ENCODE results near the gene MRPL39.

Gene MRPL39

GRCh38 chr21:25614441-25614840 is 7.2 kb upstream of the MRPL39 start:
- no peak for DNase-seq (ENCODE audit: low read depth in 2 of 2)

- peak; percentile 37 to 55 for DNase-seq (ENCODE audit: low read depth in 2 of 2)
These were observed 910 bp upstream of the MRPL39 start for GRCh38 chr21:25608044-25608737.

GRCh38 chr21:25589887-25590286 is 17.4 kb downstream of the MRPL39 start:
- DNase-seq (ENCODE audit: low read depth in 2 of 2) = no peak

DNA sequence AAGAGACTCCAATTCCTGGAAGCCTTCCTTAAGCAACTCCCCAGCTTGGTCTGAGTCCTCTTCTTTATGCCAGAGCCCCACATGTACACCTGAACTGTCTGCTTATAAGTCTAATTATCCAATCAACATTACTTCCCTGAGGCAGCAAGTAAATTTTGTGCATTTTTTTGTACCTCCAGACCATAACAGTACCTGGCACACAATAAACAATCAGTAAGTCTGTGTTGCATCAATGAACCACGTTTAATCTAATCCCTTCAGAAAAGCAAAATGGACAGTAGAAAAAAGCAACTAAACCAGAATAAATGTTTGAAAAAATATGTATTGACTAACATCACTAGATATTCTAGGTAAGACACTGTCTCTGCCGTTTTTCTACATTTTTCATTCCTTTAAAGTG is 20.5 kb downstream of the MRPL39 start:
- no peak for DNase-seq (ENCODE audit: low read depth in 2 of 2)

DNA sequence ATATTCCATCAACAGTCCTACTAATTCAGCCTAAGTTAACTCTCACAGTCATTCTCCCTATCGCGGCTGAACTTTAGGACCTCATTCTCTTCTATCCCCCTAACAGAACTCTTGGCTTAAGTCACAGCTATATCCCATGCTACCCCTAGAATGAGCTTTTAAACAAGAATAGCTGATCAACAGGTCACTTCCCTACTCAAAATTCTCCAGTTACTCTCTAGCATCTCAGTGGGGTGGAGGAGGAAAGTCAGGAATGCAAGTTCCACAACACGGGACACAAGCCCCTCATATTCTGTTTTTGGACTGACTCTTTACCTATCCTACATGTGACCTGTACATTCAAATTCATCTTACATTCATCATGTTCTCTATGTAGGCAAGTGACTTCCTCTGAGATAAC is 21.0 kb downstream of the MRPL39 start:
- no peak for DNase-seq (ENCODE audit: low read depth in 2 of 2)

DNA sequence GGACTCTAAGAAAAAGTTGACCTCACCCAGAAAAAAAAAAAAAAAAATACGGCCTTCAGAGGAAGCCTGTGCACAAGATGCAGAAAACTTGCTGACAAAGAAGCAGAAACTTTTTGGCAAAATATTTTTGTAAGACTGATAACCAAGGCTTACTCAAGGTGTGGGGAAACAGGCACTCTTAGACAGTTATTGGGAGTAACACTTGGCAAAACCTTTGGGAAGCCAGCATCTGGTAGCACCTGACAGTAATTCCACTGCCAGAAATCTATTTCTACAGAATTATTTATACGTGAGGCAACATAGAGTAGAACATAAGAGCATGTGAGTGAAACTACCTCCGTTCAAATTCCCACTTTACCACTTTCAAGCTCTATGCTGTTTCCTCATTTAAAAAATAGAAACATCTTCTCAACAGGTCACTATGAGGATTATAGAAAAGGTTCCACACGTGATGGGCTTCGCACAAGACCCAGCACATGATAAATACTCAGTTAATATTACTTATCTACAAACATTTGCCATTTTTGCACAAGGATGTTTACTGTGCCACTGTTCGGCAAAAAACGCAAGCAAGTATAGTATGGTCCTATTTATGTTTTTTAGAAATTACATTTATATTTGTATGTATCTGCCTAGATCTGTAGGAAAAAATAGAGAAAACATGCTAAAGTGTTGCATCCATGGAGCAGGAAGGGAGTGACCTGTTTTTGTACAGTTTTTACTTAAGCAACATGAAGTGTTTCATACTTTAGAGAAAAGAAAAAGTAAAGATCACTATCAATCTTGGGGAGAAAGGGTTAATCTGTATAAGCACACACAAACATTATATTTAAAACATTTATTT is 22.2 kb downstream of the MRPL39 start:
- DNase-seq (ENCODE audit: low read depth in 2 of 2) = no peak

GRCh38 chr21:25583370-25584130 is 23.7 kb downstream of the MRPL39 start:
- DNase-seq (ENCODE audit: low read depth in 2 of 2) = no peak

DNA sequence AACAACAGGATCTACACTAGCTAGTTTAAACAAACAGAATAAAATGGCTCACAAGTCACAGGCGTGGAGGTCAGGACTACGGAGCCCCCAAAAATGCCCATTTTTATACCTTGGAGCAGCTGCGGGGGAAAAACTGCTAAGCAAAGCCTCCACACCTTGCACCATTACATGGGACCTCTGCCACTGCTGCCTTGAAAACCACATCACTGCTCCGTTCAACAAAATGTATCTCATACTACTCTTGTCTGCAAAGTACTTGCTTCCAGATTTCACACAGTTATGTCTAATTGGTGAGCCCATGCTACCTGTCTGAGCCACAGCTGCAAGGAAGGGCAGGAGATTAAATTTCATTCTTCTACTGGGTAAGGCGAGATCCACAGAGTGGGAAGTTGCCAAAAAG is 24.4 kb downstream of the MRPL39 start:
- DNase-seq (ENCODE audit: low read depth in 2 of 2) = no peak

- no peak for DNase-seq (ENCODE audit: low read depth in 2 of 2)
These were observed 25.0 kb downstream of the MRPL39 start for GRCh38 chr21:25582164-25582790.

GRCh38 chr21:25581582-25581981 is 25.7 kb downstream of the MRPL39 start:
- no peak for DNase-seq (ENCODE audit: low read depth in 2 of 2)

DNA sequence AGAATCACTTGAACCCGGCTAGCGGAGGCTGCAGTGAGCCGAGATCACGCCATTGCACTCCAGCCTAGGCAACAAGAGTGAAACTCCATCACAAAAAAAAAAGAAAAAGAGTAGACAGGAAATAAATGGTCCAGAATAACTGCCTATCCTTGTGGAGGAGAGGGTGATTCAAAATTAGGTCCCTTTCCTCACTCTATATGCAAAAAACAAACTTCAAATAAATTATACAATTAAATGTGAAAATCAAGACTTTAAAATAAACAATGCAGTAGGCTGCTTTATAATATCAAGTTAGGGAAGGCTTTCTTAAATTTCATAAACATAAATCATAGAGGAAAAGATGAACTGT is 26.4 kb downstream of the MRPL39 start:
- DNase-seq (ENCODE audit: low read depth in 2 of 2) = no peak

GRCh38 chr21:25579226-25580013 is 27.9 kb downstream of the MRPL39 start:
- no peak for DNase-seq (ENCODE audit: low read depth in 2 of 2)

DNA sequence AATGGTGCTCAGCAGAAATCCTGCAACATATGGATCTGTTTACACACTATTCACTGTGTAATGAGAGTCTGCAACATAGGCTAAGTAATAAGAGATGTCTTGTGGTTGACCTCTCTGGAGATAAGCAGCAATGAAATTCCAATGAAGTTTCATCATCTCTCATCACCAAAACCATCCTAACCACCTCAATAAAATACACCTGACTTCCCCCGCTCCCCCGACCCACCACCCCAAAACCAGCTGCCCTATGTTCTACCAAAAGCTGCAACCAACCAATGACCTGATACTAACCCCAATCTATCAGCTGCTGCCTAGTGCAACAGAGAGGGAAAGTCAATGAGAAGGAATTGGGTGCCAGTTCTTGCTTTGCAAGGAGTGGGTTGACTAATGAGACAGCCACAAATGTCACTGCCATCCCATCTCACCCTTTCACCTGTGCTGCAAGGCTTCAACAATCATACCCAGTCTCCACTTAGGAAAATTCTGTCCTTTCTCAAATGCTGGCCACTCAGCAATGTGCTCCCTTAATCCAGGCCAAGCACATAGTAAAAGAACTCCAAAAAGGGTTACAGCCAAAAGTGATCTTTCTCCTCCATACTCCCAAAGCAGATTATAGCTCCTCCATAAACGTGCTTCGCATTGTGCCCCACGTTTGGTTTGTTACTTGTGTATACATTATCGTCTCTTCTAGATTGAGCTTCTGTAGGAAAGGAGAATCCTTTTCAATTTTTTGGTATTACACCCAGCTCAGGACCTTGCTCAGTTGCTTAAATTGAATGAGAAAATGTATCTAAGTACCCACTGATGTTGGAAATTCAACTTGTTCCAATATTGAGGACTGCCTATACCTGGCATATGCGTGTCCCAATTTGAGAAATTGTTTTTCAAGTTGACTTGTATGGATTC is 29.0 kb downstream of the MRPL39 start:
- no peak for DNase-seq (ENCODE audit: low read depth in 2 of 2)

DNA sequence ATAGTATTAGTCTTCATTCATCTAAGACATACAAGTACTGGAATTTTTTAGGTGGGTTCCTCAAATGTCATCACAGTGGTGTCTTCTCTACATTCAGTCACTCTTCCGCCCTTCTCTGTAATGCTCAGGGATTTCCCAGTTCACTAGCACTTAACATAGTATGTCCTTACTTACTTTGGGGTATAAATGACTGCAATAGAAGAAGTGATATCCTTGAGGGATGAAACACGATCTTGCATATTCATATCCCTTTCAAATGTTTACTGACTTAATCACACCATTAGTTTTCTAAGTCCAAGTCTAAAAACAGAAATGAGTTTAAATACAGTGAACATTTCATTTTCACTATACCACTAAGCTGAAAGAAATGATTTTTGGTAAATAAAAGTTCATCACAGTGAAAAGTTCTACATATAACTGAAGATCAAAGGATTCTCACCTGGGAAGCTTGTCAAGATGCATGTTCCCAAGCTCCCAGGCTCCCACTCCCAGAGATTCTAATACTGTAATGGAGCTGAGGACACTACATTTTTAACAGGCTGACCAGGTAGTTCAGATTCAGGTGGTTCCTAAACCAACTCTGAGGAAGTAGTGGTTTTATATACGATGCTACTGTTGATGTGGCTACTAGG is 29.7 kb downstream of the MRPL39 start:
- DNase-seq (ENCODE audit: low read depth in 2 of 2) = no peak

DNA sequence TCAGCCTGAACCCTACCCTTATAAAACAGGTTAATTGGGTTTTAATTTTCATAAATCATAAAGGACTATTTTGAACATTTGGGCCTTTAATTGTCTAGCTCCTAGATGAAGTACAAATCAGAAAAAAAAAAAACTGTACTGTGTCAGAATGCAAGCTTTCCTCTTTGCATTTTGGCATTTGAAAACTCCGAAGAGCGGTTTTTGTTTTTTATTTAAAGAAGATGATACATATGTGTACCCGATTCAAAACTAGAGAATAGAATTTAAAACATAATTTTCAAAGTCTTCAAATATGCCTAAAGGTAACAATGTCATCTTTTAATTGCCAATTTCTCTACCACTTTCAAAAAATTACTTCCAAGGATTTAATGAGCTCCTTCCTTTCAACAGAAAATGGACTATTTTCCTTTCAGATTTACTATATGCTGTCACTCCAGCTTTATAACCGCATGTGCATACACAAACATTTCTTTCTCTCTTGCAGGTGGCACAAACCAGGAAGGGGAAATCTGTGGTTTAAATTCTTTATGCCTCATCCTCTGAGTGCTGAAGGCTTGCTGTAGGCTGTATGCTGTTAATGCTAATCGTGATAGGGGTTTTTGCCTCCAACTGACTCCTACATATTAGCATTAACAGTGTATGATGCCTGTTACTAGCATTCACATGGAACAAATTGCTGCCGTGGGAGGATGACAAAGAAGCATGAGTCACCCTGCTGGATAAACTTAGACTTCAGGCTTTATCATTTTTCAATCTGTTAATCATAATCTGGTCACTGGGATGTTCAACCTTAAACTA is 33.7 kb downstream of the MRPL39 start:
- DNase-seq (ENCODE audit: low read depth in 2 of 2) = peak in 1 of 2 donors; percentile 75

DNA sequence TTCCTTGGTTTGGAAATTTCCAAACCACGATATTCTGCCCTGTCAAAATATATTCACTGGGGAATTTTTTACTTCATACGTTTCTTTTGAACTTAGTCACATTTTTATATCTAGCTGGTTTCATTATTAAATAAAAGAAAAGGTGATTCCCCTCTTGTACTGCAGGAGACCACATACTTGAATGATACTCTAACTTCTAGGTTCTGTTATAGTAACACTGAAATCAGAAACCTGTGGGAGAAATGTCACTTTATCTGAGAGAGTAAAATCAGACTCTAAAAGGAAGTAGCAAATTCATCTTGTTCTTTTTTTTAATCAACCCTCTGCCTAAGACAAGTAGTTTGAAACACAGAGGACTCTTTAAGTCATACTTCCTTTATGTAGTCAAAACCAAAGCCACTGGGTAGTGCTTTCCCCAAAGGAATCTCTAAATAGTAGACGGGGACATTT is 34.4 kb downstream of the MRPL39 start:
- DNase-seq (ENCODE audit: low read depth in 2 of 2) = no peak

DNA sequence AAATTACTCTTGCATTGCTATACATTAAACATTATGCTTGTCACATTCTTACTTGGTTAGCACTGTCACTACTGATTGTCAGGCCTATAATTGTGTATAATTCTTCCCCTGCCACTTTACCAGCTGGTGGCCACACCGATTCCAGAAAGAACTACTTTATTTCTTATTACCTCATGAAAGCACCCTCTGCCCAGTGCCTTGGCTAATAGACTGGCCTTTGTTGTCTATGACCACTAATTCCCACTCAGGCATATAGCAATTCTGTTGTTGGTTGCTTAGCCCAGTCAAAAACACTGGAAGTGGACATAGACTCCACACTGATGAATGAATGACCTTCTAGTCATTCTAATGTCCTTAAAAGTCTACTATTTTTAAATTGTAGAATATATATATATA is 35.6 kb downstream of the MRPL39 start:
- DNase-seq (ENCODE audit: low read depth in 2 of 2) = no peak

- no peak for DNase-seq (ENCODE audit: low read depth in 2 of 2)
These were observed 37.6 kb downstream of the MRPL39 start for GRCh38 chr21:25569711-25570110.

DNA sequence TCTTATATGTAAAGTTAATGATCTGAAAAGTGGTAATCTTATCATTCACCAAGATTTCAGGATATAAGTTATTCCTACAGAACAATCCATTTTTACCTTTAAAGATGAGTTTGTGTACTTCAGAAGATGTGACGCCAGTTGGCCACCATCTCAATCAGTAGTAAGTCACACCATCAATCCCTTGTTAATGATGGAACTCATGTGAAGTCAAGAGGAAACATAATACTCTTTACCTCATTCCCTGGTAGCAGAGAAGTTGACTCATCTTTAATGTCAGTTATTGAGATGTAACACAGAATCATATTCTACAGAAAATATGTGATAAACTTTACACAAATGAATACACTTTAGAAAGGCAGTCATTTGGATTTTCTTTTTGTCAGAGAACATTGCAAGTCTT is 38.2 kb downstream of the MRPL39 start:
- no peak for DNase-seq (ENCODE audit: low read depth in 2 of 2)
